Parathyroid adenoma (tissue), 2 donors: Measurements from ENCODE around the gene C5orf24.
"Not testable (repeated sequence)": the region's sequence is repeated elsewhere in the genome, so short reads cannot be mapped to it uniquely, and the experiment has no call there.

ENCODE experiments used
- H2AFZ ChIP-seq: fragments of 300-600 bp; sonication (generic); one replicate; pipeline ENCODE4 v1.7.0; 2017; ENCODE audit warnings: antibody characterized with exemption, mild to moderate bottlenecking
- H3K27ac ChIP-seq: fragments of 300-600 bp; sonication (generic); one replicate; pipeline ENCODE4 v1.7.0; 2017
- H3K27me3 ChIP-seq: fragments of 300-600 bp; sonication (generic); one replicate; pipeline ENCODE4 v1.7.0; 2017; ENCODE audit warnings: low read length; ENCODE audit not compliant: control insufficient read depth, insufficient read depth
- H3K36me3 ChIP-seq: fragments of 300-600 bp; sonication (generic); one replicate; pipeline ENCODE4 v1.7.0; 2017; ENCODE audit warnings: low read length; ENCODE audit not compliant: control insufficient read depth, insufficient read depth
- H3K4me1 ChIP-seq: fragments of 300-600 bp; sonication (generic); one replicate; pipeline ENCODE4 v1.7.0; 2017; ENCODE audit warnings: control low read depth
- H3K4me2 ChIP-seq: fragments of 300-600 bp; sonication (generic); one replicate; pipeline ENCODE4 v1.7.0; 2017; ENCODE audit warnings: low read length
- H3K4me3 ChIP-seq: fragments of 300-600 bp; sonication (generic); one replicate; pipeline ENCODE4 v1.7.0; 2017; ENCODE audit warnings: low read depth, low read length
- H3K79me2 ChIP-seq: fragments of 300-600 bp; sonication (generic); one replicate; pipeline ENCODE4 v1.7.0; 2017; ENCODE audit warnings: control low read depth
- H3K9ac ChIP-seq: fragments of 300-600 bp; sonication (generic); one replicate; pipeline ENCODE4 v1.7.0; 2017; ENCODE audit warnings: mild to moderate bottlenecking
- H3K9me3 ChIP-seq: fragments of 300-600 bp; sonication (generic); one replicate; pipeline ENCODE4 v1.7.0; 2017; ENCODE audit warnings: low read length; ENCODE audit not compliant: control insufficient read depth
- CTCF ChIP-seq: fragments of 300-600 bp; sonication (generic); IDR thresholded peaks from one replicate; pipeline ENCODE4 v1.7.0; 2017; ENCODE audit warnings: antibody characterized with exemption, mild to moderate bottlenecking
- donor health status: primary hyperparathyroidism.

C5orf24 gene

GRCh38 chr5:134851307-134851923 is 5.6 kb downstream of the C5orf24 start:
- no peak for TF ChIP-seq CTCF
- no peaks in the 10 kb centered on the region for H3K36me3 ChIP-seq

GRCh38 chr5:134856465-134856864 is 10.7 kb downstream of the C5orf24 start:
- H2AFZ ChIP-seq, H3K9me3 ChIP-seq, H3K36me3 ChIP-seq, H3K4me2 ChIP-seq, H3K9ac ChIP-seq, H3K27ac ChIP-seq, H3K27me3 ChIP-seq, H3K4me3 ChIP-seq, H3K4me1 ChIP-seq: not testable (repeated sequence)
- H3K79me2 ChIP-seq = peaks cover 12% of the 10 kb centered on the region

More at GRCh38 chr5:134851307-134851923, 5.6 kb downstream of the C5orf24 start:
- Histone ChIP-seq H3K27ac (no peak overlapping the region), H3K9ac (no peak overlapping the region), H2AFZ (no peak overlapping the region), H3K9me3 (no peaks in the 10 kb centered on the region), H3K4me3 (no peak overlapping the region), H3K79me2 (peaks cover 27% of the 10 kb centered on the region), H3K4me2 (no peak overlapping the region), H3K27me3 (no peaks in the 10 kb centered on the region), H3K4me1 (no peaks in the 10 kb centered on the region)

- H3K27ac ChIP-seq = no peak overlapping the region
- TF ChIP-seq CTCF = no peak
- H3K4me2 ChIP-seq = no peak overlapping the region
- no peak overlapping the region for H3K9ac ChIP-seq
- no peaks in the 10 kb centered on the region for H3K36me3 ChIP-seq
- no peak overlapping the region for H2AFZ ChIP-seq
- H3K79me2 ChIP-seq = peaks cover 10% of the 10 kb centered on the region
- H3K9me3 ChIP-seq = no peaks in the 10 kb centered on the region
- H3K27me3 ChIP-seq = no peaks in the 10 kb centered on the region
- H3K4me1 ChIP-seq = no peaks in the 10 kb centered on the region
- no peak overlapping the region for H3K4me3 ChIP-seq
Measured at GRCh38 chr5:134857401-134857800, 11.6 kb downstream of the C5orf24 start.

- no peaks in the 10 kb centered on the region for H3K79me2 ChIP-seq
- H3K9me3 ChIP-seq = no peaks in the 10 kb centered on the region
- H3K36me3 ChIP-seq = no peaks in the 10 kb centered on the region
- no peak overlapping the region for H3K4me3 ChIP-seq
- H3K9ac ChIP-seq = no peak overlapping the region
- no peaks in the 10 kb centered on the region for H3K27me3 ChIP-seq
- TF ChIP-seq CTCF = no peak
- no peak overlapping the region for H3K27ac ChIP-seq
- no peaks in the 10 kb centered on the region for H3K4me1 ChIP-seq
- no peak overlapping the region for H2AFZ ChIP-seq
- no peak overlapping the region for H3K4me2 ChIP-seq
Measured at GRCh38 chr5:134864707-134865106, 18.9 kb downstream of the C5orf24 start.

- Histone ChIP-seq H3K4me2 (peak overlapping the region; percentile 85), H2AFZ (peak overlapping the region; percentile 76), H3K27ac (peak overlapping the region; percentile 59), H3K27me3 (no peaks in the 10 kb centered on the region), H3K9me3 (no peaks in the 10 kb centered on the region), H3K4me3 (peak overlapping the region; percentile 89), H3K36me3 (no peaks in the 10 kb centered on the region), H3K79me2 (peaks cover 24% of the 10 kb centered on the region), H3K4me1 (peaks cover 4% of the 10 kb centered on the region), H3K9ac (no peak overlapping the region)
- no peak for TF ChIP-seq CTCF
Measured at GRCh38 chr5:134873494-134873893, 27.7 kb downstream of the C5orf24 start.
